ENCODE results near the gene BATF3. TPM values are rescaled to one million over a fixed set of nuclear protein-coding genes. Genes with fewer than 3 reads are reported as not detected.
"Not testable (repeated sequence)": the region's sequence is repeated elsewhere in the genome, so short reads cannot be mapped to it uniquely, and the experiment has no call there.

Gene BATF3
- total RNA-seq, 2 donors from 2014 or later: 46.6 to 137 TPM

DNA sequence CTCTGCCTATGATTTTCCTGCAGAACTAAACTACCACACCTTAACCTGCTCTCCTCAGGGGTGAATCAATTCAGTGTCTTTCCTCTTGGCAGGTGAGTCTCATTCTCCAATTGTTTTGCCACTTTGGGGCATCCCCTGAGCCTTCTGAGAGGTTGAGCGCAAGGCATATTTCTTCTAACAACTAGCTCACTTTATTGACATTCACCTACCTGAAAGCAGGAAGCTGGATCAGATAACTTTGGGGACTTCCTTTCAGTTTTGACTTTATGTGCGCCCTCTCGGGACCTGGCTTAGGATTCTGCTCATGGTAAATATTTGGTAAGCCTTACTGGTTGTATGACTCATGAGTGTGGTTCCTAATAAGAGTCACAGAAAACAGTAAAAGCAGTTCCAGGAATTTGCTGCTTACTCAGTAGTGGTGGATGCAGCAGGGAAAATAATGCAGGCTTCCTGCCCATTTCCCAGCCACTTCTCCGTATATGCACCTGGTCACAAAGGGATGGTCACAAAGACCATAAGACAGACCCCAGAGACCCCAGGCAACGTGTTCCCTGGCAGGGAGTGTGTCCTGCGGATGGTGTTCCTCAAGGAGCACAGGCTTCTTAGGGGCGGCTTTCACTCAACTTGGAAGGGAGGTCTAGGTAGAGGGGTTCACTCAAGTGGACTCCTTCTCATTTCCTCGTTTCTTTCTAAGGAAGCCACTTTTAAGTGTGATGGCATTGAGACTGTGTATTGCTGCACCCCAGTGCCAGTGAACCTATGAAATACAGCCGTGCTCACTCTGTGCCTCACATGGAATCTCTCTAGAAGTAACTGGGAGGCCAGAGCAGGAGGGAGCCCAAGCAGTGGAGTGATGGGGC, 22.0 kb upstream of the BATF3 start:
- H3K4me3 Mint-ChIP-seq: peak overlapping the region; percentile 78
- no peaks in the 10 kb centered on the region for H3K9me3 Mint-ChIP-seq
- peak overlapping the region; percentile 59 to 78 for H3K27ac Mint-ChIP-seq
- H3K36me3 Mint-ChIP-seq: peaks cover 13% of the 10 kb centered on the region
- peak; percentile 86 to 91 for ATAC-seq
- H3K4me1 Mint-ChIP-seq (ENCODE audit: low read depth in 2 of 2): peaks cover 30 to 55% of the 10 kb centered on the region in 2 donors
- peaks cover 16 to 19% of the 10 kb centered on the region in 2 donors for H3K27me3 Mint-ChIP-seq
- DNase-seq (ENCODE audit: low spot score): no peak

- Mint-ChIP-seq H3K4me1 (ENCODE audit: low read depth in 2 of 2) (peaks cover 21 to 41% of the 10 kb centered on the region in 2 donors), H3K9me3 (no peaks in the 10 kb centered on the region), H3K4me3 (no peak overlapping the region), H3K27me3 (peaks cover 25 to 29% of the 10 kb centered on the region in 2 donors), H3K36me3 (peaks cover 13% of the 10 kb centered on the region), H3K27ac (no peak overlapping the region)
- DNase-seq (ENCODE audit: low spot score) (no peak), ATAC-seq (no peak)
Observed at GRCh38 chr1:212719633-212720032, 20.0 kb upstream of the BATF3 start.

DNA sequence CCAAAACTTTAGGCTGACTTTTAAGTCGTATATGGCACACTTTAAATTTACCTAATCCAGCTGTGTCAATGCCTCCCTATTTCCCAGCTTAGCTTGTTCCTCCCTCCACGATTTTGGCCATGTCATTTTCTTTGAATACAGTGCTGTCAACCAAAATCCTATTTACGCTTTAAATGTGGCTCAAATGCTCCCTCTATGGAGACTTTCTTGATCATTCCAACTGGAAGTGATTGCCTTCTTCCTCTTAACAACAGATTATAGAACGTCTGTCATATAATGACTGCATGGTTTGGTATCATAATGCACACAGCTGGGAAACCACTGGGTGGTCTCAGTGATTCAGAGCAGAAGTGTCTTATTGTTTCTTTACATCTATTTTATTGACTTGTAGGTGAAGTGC, 18.9 kb upstream of the BATF3 start:
- Mint-ChIP-seq H3K4me3 (peak overlapping the region; percentile 8), H3K4me1 (ENCODE audit: low read depth in 2 of 2) (peaks cover 23 to 41% of the 10 kb centered on the region in 2 donors), H3K27ac (no peak overlapping the region)

GRCh38 chr1:212716161-212716560, 16.5 kb upstream of the BATF3 start:
- DNase-seq (ENCODE audit: low spot score) (no peak), ATAC-seq (no peak)
- H3K9me3 Mint-ChIP-seq: no peaks in the 10 kb centered on the region
- H3K4me1 Mint-ChIP-seq (ENCODE audit: low read depth in 2 of 2): peaks cover 15 to 31% of the 10 kb centered on the region in 2 donors
- no peak overlapping the region for H3K27ac Mint-ChIP-seq
- peaks cover 29 to 33% of the 10 kb centered on the region in 2 donors for H3K27me3 Mint-ChIP-seq
- no peak overlapping the region for H3K4me3 Mint-ChIP-seq
- H3K36me3 Mint-ChIP-seq: peaks cover 6% of the 10 kb centered on the region

More for the DNA sequence above, 18.9 kb upstream of the BATF3 start:
- Mint-ChIP-seq H3K36me3 (peaks cover 8% of the 10 kb centered on the region), H3K27me3 (peaks cover 28 to 29% of the 10 kb centered on the region in 2 donors), H3K9me3 (no peaks in the 10 kb centered on the region)
- ATAC-seq (no peak), DNase-seq (ENCODE audit: low spot score) (no peak)

DNA sequence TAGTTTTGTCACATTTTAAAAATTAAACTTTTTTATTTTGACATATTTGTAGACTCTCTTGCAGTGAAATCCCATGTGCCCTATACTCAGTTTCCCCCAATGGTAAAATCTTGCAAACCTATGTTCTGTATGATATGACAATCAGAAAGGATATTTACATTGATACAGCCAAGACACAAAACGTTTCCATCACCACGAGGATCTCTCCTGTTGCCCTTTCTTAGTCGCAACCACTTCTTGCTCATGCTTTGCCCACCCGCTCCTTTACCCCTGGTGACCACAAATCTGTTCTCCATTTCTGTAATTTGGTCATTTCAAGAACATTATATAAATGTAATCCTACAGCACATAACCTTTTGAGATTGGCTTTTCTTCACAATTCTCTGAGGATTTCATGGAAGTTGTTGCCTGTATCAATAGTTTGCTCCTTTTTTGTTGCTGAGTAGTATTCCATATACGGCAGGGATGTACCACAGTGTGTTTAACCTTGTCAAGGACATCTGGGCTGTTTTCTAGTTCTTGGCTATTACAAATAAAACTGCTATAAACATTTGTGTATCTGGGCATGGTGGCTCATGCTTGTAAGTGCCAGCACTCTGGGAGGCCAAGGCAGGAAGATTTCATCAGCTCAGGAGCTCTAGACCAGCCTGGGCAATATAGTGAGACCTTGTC, 14.0 kb upstream of the BATF3 start:
- peak overlapping the region; percentile 55 to 56 for H3K27ac Mint-ChIP-seq

DNA sequence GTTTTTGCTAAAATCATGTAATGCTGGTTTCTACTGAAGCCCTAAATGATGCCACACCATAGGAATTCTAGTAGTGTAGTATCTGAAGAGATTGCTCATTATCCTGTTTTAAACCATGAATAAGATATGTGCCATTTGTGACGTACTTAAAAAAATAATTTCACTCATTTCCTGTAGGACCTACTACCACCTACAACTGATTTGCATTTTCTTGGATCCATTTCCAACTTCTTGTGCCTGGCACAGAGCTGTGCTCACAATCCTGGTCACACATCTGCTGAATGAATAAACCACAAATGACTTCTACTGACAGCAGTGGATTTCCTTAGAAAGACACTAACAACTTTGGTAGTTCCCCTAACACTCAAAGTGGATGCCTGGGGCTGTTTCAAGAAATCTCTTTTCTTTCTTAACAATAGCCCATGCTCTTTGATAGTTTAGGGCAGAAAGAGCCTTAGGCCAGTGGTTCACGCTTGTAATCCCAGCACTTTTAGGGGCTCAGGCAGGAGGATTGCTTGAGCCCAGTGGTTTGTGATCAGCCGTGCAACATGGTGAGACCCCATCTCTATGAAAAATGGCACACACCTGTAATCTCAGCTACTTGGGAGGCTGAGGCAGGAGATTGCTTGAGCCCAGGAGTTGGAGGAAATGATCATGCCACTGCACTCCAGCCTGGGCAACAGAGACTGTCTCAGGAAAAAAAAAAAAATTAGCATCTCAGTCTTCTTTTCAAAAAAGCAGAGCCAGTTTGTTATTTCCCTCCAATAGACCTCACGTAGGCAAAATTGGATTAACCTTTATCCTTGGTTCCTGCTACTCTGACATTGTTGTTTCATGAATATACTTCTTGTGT, 13.0 kb upstream of the BATF3 start:
- H3K27ac Mint-ChIP-seq: peak overlapping the region; percentile 55 to 56
- no peaks in the 10 kb centered on the region for H3K9me3 Mint-ChIP-seq
- H3K27me3 Mint-ChIP-seq: peaks cover 24 to 31% of the 10 kb centered on the region in 2 donors
- peaks cover 17 to 18% of the 10 kb centered on the region in 2 donors for H3K4me1 Mint-ChIP-seq (ENCODE audit: low read depth in 2 of 2)
- ATAC-seq (peak; percentile 65 to 84), DNase-seq (ENCODE audit: low spot score) (no peak)
- H3K4me3 Mint-ChIP-seq: peak overlapping the region; percentile 58
- H3K36me3 Mint-ChIP-seq: no peaks in the 10 kb centered on the region

More for the DNA sequence above, 14.0 kb upstream of the BATF3 start:
- peaks cover 17 to 27% of the 10 kb centered on the region in 2 donors for H3K4me1 Mint-ChIP-seq (ENCODE audit: low read depth in 2 of 2)
- H3K4me3 Mint-ChIP-seq: peak overlapping the region; percentile 58
- H3K36me3 Mint-ChIP-seq: peaks cover 5% of the 10 kb centered on the region
- DNase-seq (ENCODE audit: low spot score): no peak
- ATAC-seq: no peak
- H3K27me3 Mint-ChIP-seq: peaks cover 33 to 39% of the 10 kb centered on the region in 2 donors
- H3K9me3 Mint-ChIP-seq: no peaks in the 10 kb centered on the region

DNA sequence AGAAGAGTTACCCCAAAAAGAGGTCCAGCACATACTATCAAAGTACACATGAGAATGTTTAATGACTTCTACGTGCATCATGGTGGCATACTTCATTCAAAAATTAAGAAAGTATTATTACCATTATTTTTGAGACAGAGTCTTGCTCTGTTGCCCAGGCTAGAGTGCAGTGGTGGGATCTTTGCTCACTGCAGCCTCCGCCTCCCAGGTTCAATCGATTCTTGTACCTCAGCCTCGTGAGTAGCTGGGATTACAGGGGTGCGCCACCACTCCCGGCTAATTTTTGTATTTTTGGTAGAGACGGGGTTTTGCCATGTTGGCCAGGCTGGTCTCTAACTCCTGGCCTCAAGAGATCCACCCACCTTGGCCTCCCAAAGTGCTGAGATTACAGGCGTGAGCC, 12.3 kb upstream of the BATF3 start:
- H3K27ac Mint-ChIP-seq: peak overlapping the region in 1 of 2 donors; percentile 56
- H3K27me3 Mint-ChIP-seq: peaks cover 17 to 24% of the 10 kb centered on the region in 2 donors
- DNase-seq (ENCODE audit: low spot score); ATAC-seq; H3K36me3 Mint-ChIP-seq; H3K4me3 Mint-ChIP-seq; H3K9me3 Mint-ChIP-seq: not testable (repeated sequence)
- peaks cover 14% of the 10 kb centered on the region in 2 donors for H3K4me1 Mint-ChIP-seq (ENCODE audit: low read depth in 2 of 2)

DNA sequence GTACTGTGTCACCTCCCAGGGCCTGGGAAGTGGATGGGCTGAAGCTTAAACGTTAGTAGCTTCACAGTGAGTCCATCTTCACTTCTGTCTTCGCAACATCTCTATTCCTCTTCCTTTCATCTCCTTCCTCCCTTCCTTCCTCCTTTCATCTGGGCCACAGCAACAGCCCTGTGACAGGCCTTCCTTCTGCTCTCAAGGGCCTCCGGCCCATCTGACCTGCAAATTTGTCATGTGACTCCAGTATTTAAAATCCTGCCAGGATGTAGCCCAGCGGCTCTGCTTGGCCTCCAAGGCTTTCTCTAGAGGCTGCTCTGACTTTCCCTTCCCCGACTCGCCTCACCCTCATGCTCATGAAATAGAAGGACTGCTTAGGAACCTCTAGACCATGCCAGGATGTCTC, 10.9 kb upstream of the BATF3 start:
- Mint-ChIP-seq H3K27me3 (peaks cover 6 to 15% of the 10 kb centered on the region in 2 donors), H3K27ac (no peak overlapping the region), H3K4me3 (no peak overlapping the region), H3K9me3 (no peaks in the 10 kb centered on the region), H3K36me3 (no peaks in the 10 kb centered on the region), H3K4me1 (ENCODE audit: low read depth in 2 of 2) (peaks cover 14% of the 10 kb centered on the region in 2 donors)
- DNase-seq (ENCODE audit: low spot score) (no peak), ATAC-seq (no peak)

GRCh38 chr1:212703991-212704564, 4.4 kb upstream of the BATF3 start:
- peaks cover 14 to 34% of the 10 kb centered on the region in 2 donors for H3K4me1 Mint-ChIP-seq (ENCODE audit: low read depth in 2 of 2)
- H3K27me3 Mint-ChIP-seq: peaks cover 2 to 8% of the 10 kb centered on the region in 2 donors
- peak overlapping the region; percentile 5 to 57 for H3K27ac Mint-ChIP-seq
- DNase-seq (ENCODE audit: low spot score) (no peak), ATAC-seq (no peak)
- peak overlapping the region; percentile 34 for H3K4me3 Mint-ChIP-seq
- no peaks in the 10 kb centered on the region for H3K36me3 Mint-ChIP-seq
- no peaks in the 10 kb centered on the region for H3K9me3 Mint-ChIP-seq

- ATAC-seq (no peak), DNase-seq (ENCODE audit: low spot score) (no peak)
- Mint-ChIP-seq H3K27ac (peak overlapping the region; percentile 28 to 57), H3K27me3 (peaks cover 3 to 15% of the 10 kb centered on the region in 2 donors), H3K4me3 (peak overlapping the region; percentile 50), H3K9me3 (no peaks in the 10 kb centered on the region), H3K4me1 (ENCODE audit: low read depth in 2 of 2) (peaks cover 23 to 45% of the 10 kb centered on the region in 2 donors), H3K36me3 (peaks cover 3% of the 10 kb centered on the region)
Observed at GRCh38 chr1:212702672-212703071, 3.0 kb upstream of the BATF3 start.

GRCh38 chr1:212701910-212702309, 2.3 kb upstream of the BATF3 start:
- Mint-ChIP-seq H3K4me1 (ENCODE audit: low read depth in 2 of 2) (peaks cover 31 to 53% of the 10 kb centered on the region in 2 donors), H3K9me3 (no peaks in the 10 kb centered on the region), H3K27ac (peak overlapping the region; percentile 13 to 45), H3K4me3 (peak overlapping the region; percentile 83), H3K27me3 (peaks cover 11 to 22% of the 10 kb centered on the region in 2 donors), H3K36me3 (peaks cover 11% of the 10 kb centered on the region)
- no peak for DNase-seq (ENCODE audit: low spot score)
- no peak for ATAC-seq

- DNase-seq (ENCODE audit: low spot score) (no peak), ATAC-seq (peak in 1 of 2 donors; percentile 21)
- Mint-ChIP-seq H3K36me3 (peaks cover 17% of the 10 kb centered on the region), H3K27ac (peak overlapping the region; percentile 13 to 45), H3K27me3 (peaks cover 17 to 28% of the 10 kb centered on the region in 2 donors), H3K4me3 (peak overlapping the region; percentile 83), H3K9me3 (no peaks in the 10 kb centered on the region), H3K4me1 (ENCODE audit: low read depth in 2 of 2) (peaks cover 36 to 60% of the 10 kb centered on the region in 2 donors)
Observed at GRCh38 chr1:212700892-212701819, 1.5 kb upstream of the BATF3 start.
